AG09309 (cell line): ENCODE measurements around the gene KPNA4.
"Not testable (repeated sequence)": the region's sequence is repeated elsewhere in the genome, so short reads cannot be mapped to it uniquely, and the experiment has no call there.

Experiments
- DNase-seq: peaks from one replicate; pipeline ENCODE4 v3.0.0-alpha.2; 2010; ENCODE audit warnings: low read depth
- H3K4me3 ChIP-seq: 2 replicates; pipeline ENCODE4 v1.5.1; 2011; ENCODE audit warnings: mild to moderate bottlenecking, low read depth, low read length, moderate library complexity; ENCODE audit not compliant: control insufficient read depth
- CTCF ChIP-seq: IDR thresholded peaks from 2 replicates; pipeline ENCODE4 v1.5.1; 2011; ENCODE audit warnings: mild to moderate bottlenecking, low read depth, low read length, inconsistent platforms; ENCODE audit not compliant: insufficient read depth, control insufficient read depth; ENCODE audit errors: missing control alignments

Gene KPNA4

GRCh38 chr3:160574636-160575035 is 9.3 kb upstream of the KPNA4 start:
- no peak overlapping the region for H3K4me3 ChIP-seq
- DNase-seq: no peak
- TF ChIP-seq CTCF: no peak

- not testable (repeated sequence) for H3K4me3 ChIP-seq, DNase-seq
These were observed 8.7 kb upstream of the KPNA4 start for GRCh38 chr3:160573955-160574525.

DNA sequence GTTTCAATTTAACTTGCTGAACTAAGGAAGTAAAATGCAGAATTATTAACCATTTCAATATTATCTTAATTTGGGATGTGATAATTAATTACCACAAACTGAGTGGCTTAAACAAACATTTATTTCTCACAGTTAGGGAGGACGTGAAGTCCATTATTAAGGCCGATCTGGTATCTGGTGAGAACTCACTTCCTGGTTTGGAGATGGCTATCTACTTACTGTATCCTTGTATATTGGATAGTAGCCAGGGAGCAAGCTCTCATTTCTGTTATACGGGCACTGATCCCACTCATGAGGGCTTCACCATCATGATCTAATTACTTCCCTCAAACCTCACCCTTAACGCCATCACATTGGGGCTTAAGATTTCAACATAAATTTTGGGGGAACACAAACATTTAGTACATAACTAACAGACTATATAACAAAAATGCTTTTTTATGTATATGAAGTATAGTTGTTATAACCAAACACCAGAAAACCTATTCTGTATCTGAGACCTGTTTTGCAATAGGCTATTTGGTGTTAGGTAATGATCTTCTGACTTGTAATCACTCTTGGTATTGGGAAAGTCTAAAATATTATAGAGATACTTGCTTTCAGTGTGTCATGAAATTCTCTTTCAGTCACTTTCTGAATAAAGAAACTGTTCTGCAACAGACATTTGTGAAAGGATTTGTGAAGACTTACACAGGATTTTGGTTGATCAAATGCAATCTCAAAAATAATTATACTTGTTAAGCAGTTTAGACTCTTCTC is 4.7 kb upstream of the KPNA4 start:
- no peak for TF ChIP-seq CTCF
- no peak overlapping the region for H3K4me3 ChIP-seq
- no peak for DNase-seq

- no peak for TF ChIP-seq CTCF
- no peak overlapping the region for H3K4me3 ChIP-seq
- DNase-seq: no peak
These were observed 3.6 kb upstream of the KPNA4 start for GRCh38 chr3:160568989-160569388.

DNA sequence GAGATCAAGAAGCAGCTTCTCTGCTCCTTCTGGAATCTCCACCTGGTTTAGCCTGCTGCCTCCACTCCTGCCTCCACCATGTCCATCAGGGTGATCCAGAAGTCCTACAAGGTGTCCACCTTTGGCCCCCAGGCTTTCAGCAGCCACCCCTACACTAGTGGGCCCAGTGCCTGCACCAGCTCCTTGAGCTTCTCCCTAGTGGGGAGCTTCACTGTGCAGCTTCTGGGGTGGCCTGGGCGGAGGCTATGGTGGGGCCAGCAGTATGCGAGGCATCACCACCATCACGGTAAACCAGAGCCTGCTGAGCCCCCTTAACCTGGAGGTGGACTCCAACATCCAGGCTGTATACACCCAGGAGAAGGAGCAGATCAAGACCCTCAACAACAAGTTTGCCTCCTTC is 2.4 kb upstream of the KPNA4 start:
- no peak for DNase-seq
- no peak overlapping the region for H3K4me3 ChIP-seq
- TF ChIP-seq CTCF: no peak

DNA sequence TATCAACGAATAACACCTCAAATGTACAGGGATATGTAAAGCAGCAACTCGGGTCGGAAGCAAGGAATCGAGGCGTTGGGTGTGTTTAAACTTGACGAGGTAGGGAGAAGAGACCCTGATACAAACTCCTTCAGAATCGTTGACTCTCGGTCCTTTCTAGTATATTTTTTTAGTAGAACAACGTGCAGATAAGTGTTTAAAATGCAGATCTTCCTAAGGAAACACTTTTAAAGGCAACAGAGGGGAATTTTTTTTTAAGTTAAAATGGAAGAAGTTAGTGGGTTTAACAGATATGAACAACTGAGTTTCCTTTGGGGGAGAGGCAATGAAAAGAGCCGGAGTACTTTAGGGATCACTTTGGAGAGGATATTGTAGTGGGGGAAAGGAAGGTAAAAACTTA is 1.1 kb upstream of the KPNA4 start:
- TF ChIP-seq CTCF: no peak
- peak overlapping the region; percentile 83 for H3K4me3 ChIP-seq
- no peak for DNase-seq

DNA sequence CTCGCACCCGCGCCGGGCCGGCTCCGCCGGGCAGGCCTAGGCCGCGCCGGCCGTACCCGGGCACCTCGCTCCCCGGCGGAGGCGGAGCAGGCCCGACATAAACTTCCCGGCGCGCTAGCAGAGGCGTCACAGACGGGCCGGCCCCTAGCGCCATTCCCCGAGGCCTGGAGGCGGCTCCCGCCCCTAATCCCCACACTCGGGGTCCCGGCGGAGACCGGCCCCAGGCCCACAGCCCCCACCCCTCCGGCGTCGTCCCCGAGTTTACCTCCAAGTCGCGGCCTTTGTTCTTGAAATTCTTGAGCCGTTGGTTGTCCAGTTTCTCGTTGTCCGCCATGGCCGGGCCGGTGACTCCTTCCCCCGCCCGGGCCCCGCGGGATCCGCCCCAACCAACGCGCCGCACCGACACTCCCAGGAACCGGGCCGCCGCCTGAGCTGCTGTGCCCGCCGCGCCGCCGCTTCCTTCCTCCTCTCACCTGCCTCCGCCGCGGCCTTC is 376 bp downstream of the KPNA4 start:
- DNase-seq: no peak
- TF ChIP-seq CTCF: no peak
- peak overlapping the region; percentile 93 for H3K4me3 ChIP-seq
